ENCODE data around the gene ABHD5.

ABHD5 gene

DNA sequence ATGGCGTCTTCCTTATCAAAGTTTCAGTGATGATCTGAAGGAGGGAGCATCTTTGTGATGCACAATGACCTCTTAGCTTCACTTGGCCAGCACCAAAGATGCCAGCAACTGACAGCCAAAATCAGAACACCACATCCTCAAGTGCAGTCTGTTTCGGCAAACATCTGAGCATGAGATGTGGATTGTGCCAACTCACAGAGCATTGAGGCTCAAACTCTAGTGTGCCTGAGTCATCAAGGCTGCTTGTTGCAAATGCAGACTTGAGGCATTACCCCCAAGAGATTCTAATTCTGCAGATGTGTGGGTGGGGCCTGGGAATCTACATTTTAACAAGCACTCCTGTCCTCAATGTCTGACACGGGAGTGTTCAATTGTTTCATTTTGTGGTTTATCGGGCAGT, 35.8 kb downstream of the ABHD5 start:
- DNase-seq, result no peak

DNA sequence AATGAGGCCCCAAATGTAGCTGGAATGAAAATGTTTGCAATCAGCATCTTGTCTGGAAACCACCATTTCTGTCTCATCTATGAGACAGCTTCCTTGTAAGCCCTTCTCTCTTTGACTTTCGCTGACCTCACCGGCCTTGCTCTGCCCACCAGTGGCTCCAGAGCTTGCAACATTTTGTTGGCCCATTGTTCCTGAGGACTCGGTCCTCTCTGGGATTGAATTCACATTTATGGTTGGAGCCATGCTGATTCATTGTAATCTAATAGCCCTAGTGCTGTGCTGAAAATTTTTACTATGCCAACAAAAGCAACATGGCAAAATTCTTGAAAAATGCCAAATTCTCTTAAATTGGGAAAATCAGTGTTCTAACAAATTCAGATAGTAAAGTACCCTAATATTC, 37.2 kb downstream of the ABHD5 start:
- no peak for DNase-seq

DNA sequence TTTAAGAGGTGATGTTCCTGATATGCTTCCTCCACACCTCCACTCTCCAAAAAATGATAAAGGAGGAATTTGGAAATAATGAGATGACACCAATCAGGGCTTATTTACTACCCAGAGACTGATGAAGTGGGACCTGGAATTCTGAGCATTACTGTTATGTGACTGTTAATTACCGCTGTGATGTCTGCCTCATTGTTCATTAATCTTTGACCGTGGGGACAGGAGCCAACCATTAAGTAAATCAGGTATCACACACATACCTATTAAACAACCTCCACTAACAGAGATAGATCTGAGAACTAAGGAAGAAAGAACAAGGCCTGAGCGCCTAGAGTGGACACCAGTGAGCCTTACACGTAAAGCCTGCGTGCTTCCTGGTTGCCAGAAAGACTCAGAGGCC, 37.7 kb downstream of the ABHD5 start:
- DNase-seq, result no peak

DNA sequence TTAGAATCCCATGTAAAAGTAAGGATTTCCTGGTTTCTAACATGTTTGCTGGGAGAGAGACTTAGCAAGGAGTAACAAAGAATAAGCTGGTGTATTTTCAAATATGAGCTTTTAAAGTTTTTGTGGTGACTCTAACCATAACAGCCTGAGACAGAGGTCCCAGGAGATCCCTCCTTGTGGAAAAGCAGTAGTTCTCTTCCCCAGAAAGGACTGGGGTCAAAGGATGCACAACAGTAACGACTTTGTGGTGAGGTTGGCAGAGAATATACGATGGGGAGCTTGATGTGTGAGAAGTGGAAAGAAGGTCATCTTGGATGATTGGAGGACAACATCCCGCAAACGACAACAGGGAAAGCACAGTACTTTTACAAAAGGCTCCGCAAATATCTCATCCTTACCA, 38.2 kb downstream of the ABHD5 start:
- DNase-seq, result no peak

DNA sequence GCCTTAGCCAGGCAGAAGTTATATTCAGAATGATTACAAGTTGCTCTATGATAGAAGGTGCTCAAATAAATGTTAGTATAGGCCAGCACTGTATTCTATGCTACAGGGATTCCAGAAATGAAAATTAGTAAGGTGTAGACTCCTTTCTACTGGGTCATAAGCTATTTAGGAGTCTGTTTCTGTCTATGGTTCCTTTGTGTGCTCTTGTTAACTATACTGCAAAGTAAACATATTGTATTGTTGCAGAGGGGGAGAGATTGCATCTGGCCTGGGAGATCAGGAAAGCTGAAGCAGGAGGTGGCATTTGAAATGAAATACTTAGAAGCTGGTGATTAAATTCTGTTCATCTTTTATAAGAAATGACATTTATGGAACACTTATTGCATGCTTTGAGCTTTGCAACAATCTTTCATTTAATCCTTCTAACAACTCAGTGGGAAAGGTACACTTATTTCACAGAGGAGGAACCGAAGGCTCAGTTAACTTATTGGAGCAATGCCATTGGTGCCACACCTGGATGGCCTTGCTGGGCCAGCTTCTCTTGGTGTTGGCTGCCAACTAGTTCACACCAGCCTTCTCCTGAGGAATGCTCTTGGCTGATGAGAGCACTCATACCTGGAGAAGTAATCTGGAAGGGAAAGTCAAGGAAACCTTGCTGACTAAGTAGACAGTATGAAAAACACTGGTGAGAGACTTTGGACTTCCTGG, 39.1 kb downstream of the ABHD5 start:
- no peak for DNase-seq

DNA sequence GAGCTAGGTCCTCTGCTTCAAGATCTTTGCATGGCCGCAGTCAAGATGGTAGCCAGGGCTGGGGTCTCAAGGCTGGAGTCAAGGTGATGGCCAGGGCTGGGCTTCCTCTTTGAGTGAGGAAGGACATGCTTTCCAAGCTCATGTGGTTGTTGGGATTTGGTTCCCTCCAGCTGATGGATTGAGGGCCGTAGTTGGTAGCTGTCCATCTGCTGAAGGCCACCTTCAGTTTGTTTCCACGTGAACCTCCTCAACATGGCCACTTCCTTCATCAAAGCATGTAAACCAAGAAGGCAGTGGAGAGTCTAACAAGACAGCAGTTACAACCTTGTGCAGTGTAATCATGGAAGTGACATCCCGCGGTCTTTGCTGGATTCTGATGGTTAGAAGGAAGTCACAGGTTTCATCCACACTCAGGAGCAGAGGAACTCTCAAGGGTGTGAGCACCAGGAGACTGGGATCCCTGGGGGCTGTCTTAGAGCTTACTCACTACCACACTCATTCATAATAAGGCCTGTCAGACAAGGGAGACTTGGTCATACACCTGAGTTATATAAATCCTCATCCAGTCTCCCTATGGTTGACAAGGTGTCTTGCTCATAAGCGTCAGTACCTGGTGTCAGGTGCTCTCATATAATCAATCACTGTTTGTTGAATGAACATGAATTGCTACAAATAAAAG, 42.1 kb downstream of the ABHD5 start:
- DNase-seq, result no peak

DNA sequence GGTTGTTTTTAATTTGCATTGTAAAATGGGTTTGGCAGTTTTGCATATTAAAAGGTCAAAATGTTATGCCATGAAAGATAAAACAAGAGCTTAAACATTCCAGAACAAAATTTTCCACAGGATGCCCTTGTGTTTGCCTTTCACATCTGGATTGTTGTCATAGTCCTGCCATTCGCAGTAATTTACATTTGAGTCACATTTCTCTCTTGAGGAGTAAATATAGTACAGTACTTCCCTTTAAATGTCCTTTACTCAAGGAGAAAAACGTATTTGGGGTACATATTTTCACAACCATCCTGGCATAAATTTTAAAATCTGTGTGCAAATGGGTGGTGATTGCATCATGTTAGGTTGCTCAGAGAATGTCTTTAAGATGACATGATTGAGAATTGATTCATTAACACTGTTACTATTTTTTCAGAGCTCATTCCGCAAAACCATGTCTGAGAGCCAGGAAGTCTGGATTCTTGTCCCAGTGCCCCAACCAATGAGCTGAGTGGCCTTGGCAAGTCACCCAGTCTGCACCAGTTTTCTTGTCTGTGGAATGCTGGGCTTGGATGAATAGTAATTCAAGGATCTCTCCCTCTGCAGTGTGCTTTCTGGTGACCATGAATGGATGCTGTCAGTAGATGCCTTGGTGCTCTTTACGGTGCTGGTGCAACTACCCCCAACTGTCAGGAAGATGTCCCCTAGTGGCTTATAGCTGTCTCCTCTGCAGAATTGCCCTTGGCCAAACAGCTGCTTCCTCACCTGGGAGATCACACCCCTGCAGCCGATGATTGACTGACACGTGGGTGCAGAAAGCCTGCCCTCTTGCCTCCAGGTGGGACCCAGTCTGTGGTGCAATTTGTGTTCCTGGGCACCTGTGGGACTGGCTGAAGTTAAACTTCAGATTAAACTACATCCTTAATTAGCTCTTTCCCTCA, 43.0 kb downstream of the ABHD5 start:
- no peak for DNase-seq

DNA sequence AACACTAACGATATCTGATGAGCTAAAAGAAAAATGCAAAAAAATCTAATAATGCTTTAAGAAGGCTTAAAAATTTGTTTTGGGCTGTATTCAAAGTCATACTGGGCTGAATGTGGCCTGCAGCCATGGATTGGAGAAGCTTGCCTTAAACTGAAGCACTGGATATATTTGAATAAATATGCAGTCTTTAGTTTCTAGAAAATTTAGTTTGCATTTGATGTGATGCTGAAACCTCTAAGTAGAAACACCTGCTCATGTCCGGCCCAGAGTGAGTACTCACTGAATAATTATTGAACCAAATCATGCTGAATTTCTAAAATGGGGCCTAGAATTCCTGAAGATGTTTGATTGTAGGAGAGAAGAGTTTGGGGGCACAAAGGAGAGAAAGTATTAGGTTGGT, 43.9 kb downstream of the ABHD5 start:
- DNase-seq, result no peak

DNA sequence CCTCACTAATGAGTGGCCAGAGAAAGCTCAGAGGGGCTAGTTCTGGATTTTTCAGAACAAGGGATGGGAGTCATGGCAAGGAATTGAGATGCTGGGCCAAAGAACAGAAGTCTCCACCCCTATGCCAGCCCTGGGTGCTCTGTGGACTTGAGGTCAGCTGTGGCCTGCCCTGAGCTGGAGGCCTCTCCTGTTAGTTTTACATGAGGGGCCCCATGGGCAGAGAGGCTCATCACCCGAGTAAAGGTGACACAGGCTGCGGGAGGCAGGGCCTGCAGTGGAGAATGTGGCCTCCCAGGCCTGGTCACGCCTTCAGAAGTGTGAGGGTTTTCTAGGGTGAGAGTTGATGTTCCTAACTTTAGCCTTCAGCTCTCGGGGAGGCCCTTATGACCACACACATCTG, 44.9 kb downstream of the ABHD5 start:
- DNase-seq, result no peak

DNA sequence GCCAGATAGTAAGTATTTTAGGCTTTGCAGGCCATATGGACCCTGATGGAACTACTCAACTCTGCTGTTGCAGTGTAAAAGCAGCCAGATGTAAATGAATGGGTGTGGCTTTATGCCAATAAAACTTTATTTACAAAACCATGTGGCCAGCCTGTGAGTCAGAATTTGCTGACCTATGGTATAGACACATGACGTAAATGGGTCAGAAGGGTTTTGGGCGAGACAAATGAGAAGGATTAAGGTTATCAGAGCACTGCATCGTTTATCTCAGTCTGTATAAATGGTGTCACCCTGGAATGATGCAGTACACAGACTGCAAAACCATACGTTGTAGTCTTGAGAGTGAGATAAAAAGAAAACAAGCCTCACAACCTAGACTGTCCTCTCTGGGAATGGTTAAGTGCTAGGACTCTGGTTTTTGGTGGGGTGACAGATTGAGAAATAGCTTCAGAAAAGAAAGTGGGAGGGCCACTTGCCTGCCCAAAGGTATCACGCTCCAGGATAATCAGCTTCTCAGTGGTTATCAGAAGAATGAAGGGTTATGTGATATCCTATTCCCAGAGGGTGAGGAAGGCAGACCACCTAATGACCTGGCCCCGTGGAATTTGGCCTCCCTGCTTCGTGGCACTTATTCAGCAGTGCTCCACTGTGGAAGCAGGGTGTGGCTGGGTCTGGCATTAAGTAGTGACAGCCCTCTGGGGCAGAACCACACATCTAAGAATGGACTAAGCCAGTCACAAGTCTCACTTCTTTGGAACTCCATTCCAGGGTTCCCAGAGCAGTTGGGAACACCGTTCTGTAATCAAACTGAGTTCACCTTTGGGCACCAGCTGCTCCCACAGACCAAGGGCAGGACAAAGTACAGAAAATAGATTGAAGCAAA, 46.1 kb downstream of the ABHD5 start:
- no peak for DNase-seq

DNA sequence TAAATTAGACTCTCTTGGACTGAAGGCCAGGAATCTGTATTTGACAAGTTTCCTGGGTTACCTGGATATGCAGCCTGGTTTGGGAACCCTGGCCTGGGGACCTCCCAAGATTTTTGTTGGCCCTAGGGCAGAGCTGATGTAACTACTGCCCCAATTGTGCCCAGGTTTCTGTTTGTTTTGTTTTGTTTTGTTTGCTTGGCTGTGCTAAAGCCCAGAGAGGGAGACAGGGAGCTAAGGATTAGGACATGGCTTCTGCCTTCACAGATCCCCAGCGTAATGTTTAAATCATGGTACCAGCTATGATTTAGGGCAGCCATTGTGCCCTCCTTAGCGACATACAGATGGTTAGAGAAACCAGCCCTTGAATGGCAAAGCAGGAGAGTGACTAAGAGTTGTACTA, 47.6 kb downstream of the ABHD5 start:
- no peak for DNase-seq

DNA sequence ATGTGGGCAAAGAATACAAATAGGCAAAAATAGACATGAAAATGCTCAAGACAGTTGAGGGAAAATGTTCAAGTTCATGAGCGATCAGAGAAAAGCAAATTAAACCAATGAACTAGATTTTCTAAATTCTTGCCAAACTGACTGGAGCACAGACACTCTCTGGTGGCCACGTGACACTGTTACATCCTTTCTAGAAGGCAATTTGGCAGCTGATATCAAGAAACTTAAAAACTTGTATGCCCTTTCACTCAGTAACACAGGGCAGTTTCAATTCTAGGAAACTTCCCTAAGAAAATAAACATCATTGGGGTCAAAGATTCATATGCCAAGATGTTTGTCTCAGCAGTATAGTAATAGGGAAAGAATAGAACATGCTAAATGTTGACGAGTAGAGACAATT, 52.2 kb downstream of the ABHD5 start:
- no peak for DNase-seq

DNA sequence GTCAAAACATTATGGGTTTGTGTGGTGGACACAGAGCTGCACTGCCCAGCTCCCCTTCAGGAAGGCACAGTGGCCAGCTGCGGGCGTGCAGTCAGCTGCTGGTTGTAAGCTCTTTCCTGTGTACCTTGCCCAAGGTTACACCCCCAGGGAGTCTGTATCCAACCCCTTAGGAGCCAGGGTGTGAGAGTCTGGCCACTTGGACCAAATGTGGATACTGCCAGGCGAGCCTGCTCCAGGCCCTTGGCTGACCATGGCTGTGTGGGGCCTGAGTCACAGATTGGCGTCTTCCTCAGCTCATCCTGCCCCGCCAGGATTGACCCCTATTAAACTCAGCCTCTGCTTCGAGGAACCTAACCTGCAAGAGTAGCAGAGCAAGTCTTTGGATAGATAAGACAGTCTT, 56.9 kb downstream of the ABHD5 start:
- DNase-seq, result no peak

DNA sequence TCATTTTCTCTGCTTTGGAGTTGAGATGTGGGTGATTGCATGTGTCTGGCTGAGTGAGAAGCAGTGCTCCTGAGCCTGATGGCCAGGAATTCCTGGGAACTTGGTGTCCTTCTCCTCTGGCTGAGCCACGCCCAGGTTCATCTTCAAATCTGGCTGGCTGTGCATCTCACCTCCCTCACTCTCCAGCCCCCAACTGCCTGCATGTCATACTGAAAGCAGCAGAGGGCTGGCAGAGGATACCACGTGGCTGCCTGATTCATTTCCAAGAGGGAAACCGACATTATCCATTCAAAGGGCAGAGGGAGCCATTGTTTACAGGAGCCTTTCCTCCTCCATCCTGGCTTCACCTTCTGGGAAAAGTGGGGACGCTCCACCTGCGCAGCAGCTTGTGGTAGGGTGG, 57.4 kb downstream of the ABHD5 start:
- DNase-seq, result no peak

DNA sequence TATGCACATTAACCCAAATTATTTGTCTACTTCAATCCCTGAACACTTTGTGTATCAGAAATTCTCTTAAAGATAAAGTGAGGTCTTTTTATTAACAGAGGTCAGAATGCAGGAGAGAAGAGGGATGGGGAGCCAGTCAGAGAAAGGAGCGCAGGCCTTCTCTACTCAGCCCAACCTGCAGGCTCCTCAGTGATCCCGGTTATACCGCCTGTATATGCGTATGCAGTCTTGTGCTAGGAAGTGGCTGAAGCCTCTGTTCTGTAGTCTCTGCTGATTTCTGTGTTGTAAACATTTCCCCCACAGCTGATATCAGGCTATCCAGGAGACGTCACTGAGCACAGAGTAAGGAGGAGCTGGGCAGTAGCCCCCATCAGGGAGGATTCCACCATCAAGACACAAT, 57.9 kb downstream of the ABHD5 start:
- DNase-seq, result no peak

DNA sequence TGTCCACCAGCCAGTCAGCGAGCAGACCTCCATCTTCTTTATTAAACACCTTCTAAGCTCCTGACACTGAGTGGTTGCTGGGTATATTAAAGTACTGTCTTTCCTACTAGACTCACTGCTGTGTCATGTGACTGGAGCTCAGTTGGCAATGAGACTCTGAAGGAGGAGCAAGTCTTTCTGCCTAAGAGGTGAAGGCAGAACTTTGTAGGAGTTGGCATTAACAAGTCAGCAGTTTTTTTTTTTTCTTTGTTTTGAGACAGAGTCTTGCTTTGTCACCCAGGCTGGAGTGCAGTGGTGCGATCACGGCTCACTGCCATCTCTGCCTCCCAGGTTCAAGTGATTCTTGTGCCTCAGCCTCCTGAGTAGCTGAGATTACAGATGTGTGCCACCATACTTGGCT, 62.2 kb downstream of the ABHD5 start:
- DNase-seq, result no peak

DNA sequence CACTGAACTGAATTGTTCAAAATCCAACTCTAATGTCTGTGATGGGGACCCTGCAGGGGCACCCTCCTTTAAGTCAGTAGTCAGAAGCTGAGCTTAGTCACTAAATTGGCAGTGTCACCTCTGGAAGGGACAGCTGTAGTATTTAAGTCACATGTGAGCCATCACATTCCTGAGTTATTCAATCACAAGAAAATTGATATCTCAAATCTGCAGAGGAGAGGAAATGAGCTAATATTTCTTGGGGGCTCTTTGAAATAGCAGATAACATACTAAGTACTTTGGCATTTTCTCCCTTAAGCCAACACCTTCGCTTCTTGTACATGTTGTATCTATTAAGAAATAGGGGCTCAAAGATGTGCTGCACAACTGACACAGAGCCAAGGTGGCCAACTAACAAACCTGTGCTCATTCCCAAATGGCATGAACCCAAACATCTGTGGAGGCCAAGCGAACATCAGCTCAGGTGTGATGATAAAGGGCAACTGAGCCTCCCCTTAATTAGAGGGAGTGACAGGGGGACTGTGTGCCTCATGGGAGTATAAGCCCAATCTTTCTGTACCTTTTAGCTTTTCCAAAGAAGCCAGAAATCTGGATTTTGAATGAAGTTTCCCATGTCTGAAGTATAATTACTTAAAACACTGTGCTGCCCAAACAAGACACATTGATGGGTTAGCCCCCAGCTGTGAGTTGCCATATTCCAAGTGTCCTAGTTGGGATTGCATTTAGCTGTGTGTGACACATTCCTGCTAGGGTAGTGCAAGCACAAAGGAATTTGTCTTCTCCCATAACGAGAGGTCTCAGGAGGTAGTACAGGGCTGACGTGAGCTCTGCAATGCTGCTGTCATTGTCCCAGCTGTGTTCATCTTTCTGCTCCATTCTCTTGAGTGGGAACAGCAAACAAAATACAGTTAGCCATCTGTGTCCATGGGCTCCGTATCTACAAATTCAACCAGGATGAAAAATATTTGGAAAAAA, 63.3 kb downstream of the ABHD5 start:
- DNase-seq, result no peak

DNA sequence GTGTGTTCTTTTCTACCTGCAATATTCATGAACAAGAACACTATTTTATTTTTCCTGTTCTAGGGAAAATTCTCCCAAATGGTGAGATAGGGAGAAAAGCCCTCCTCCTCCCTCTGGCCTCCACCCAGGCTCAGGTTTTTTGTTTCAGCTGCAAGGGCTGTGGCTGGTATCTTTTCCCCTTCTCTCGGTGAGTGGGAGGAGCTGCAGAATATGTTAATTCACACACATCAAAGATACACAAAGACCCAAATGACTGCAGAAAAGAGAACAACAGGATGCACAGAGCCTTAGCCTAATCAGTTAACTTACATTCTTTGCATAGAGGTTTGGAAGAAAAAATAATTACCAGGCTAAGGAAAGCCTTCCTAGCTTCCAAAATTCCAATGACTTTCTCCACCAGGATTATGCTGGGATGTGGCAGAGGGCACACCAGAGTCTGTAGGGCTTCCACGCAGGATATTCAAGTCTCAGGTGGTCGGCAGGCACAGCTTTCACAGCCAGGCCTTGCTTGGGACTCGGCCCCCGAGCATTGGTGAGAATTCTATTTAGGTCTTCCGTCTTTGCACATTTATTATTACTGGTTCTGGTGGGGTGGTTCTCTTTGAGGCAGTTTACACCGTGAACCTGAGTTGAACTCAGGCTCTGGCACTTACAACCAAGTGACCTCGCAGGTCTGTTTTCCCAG, 64.9 kb downstream of the ABHD5 start:
- no peak for DNase-seq

DNA sequence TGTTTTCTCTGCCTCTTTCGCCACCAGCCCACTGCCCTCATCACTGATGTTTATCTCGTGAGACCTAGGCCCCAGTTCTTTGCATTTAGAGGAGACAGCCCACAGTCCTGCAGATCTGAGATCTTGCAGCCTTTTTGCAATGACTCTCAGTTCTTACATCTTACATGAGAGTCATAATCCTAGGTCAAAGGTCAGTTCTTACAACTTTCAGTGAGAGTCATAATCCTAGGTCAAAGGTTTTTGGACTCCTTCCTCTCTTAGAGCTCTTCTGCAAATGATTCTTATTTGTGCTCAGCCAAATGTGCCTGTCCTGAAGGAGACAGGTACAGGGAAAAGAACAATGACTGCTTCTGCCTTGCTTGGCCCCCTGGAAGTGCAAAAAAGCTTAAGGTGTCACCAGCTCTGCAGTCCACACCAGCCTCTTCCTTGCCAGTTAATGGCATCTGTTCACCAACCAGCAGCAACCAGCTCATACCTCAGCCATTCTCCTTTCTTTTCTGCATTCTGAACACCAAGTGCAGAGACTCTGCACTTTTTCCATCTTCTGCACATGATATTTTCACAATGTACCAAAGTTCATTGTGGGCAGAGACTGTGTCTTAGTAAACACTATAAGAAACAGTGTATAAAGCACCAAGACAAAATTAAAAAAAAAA, 67.1 kb downstream of the ABHD5 start:
- DNase-seq, result no peak

DNA sequence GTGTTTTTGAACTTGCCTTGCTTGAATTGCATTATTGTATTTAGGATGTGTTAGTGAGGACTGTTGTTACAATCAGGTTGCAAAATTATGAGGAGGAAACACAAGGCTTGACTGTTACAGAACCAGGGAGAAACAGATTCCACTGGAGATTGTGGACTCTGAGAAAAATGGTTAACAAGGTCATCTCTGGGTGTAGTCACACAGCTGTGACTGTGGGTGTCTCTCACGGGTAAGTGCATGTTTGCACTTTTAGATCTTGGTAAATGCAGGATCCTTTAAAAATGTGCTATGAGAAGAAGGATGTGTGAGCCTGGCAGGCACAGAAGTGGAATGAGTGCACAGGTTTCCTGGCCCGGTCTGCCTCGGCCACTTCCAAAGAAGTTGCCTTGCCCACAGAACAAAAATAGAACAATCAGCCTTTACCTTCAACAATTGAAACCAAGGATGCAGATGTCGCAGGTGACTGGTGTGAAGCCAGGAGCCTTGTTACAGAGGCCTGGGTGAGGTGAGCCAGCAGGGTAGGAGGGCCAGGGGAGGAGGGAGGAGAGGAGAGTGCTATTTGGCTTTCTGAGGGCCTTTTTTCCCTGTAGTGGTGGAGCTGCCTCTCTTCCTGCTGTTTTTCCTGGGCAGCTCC, 68.0 kb downstream of the ABHD5 start:
- no peak for DNase-seq
